WTC11 (cell line): Measurements from ENCODE around the gene FMNL2. TPM values are rescaled to one million over a fixed set of nuclear protein-coding genes. Genes with fewer than 3 reads are reported as not detected.

ENCODE experiments used
- ATAC-seq: fragments of 200-7000 bp; cut with Tn5 transposase; 2 replicates; pipeline ENCODE4 v1.10.0; 2021; ENCODE audit warnings: mild to moderate bottlenecking, moderate library complexity
- CTCF ChIA-PET: fragments of 300-600 bp; sonication (Branson Sonifier 250); formaldehyde crosslinking; loops from one replicate; lab custom pipeline; 2021; ENCODE audit warnings: antibody characterized with exemption; lab: Charles Lee
- POLR2A ChIA-PET: fragments of 350-600 bp; sonication (Branson Sonifier 250); formaldehyde crosslinking; loops from one replicate; lab custom pipeline; 2021; ENCODE audit warnings: antibody characterized with exemption; lab: Charles Lee
- DNase-seq: peaks from one replicate; pipeline ENCODE4 v3.0.0; 2021; ENCODE audit warnings: low spot score
- H3K27ac Mint-ChIP-seq: 2 replicates; pipeline ENCODE4 v1.8.0; 2021; ENCODE audit warnings: mixed read lengths
- H3K27me3 Mint-ChIP-seq: 2 replicates; pipeline ENCODE4 v1.8.0; 2021; ENCODE audit warnings: low read depth, mild to moderate bottlenecking, moderate library complexity, mixed read lengths
- H3K36me3 Mint-ChIP-seq: 2 replicates; pipeline ENCODE4 v1.8.0; 2021; ENCODE audit warnings: mixed read lengths
- H3K4me1 Mint-ChIP-seq: 2 replicates; pipeline ENCODE4 v1.8.0; 2022; ENCODE audit warnings: mixed read lengths
- H3K4me3 Mint-ChIP-seq: 2 replicates; pipeline ENCODE4 v1.8.0; 2021; ENCODE audit warnings: mild to moderate bottlenecking, moderate library complexity, mixed read lengths
- H3K9me3 Mint-ChIP-seq: 2 replicates; pipeline ENCODE4 v1.8.0; 2021; ENCODE audit warnings: mixed read lengths
- EMX1 ChIP-seq: fragments of 250-450 bp; sonication (Bioruptor Pico); IDR thresholded peaks from 2 replicates; pipeline ENCODE4 v1.8.0; 2021; ENCODE audit warnings: mild to moderate bottlenecking
- ETV6 ChIP-seq: sonication (generic); formaldehyde crosslinking; IDR thresholded peaks from 2 replicates; pipeline ENCODE4 v1.8.1; 2022; ENCODE audit warnings: mild to moderate bottlenecking, missing genetic modification reagents
- FOXJ3 ChIP-seq: sonication (generic); formaldehyde crosslinking; IDR thresholded peaks from 2 replicates; pipeline ENCODE4 v1.9.0; 2021; ENCODE audit warnings: missing genetic modification reagents, mild to moderate bottlenecking, borderline replicate concordance
- FOXK1 ChIP-seq: sonication (generic); formaldehyde crosslinking; IDR thresholded peaks from 2 replicates; pipeline ENCODE4 v1.8.0; 2022; ENCODE audit warnings: mild to moderate bottlenecking, moderate library complexity, missing genetic modification reagents
- FOXP1 ChIP-seq: sonication (generic); formaldehyde crosslinking; IDR thresholded peaks from 2 replicates; pipeline ENCODE4 v1.8.0; 2022; ENCODE audit warnings: missing genetic modification reagents, mild to moderate bottlenecking, moderate library complexity, borderline replicate concordance
- GTF2I ChIP-seq: fragments of 250-450 bp; sonication (Bioruptor Pico); conservative IDR thresholded peaks from 2 replicates; pipeline ENCODE4 v1.4.0; 2021; ENCODE audit warnings: mild to moderate bottlenecking
- JUN ChIP-seq: sonication (generic); formaldehyde crosslinking; IDR thresholded peaks from 2 replicates; pipeline ENCODE4 v1.8.0; 2023; ENCODE audit warnings: mild to moderate bottlenecking, missing genetic modification reagents
- NR1H2 ChIP-seq: sonication (generic); formaldehyde crosslinking; IDR thresholded peaks from 2 replicates; pipeline ENCODE4 v1.9.0; 2021; ENCODE audit warnings: mild to moderate bottlenecking, moderate library complexity, missing genetic modification reagents
- NR2C2 ChIP-seq: sonication (generic); formaldehyde crosslinking; IDR thresholded peaks from 2 replicates; pipeline ENCODE4 v1.8.0; 2022; ENCODE audit warnings: mild to moderate bottlenecking, missing genetic modification reagents
- PRRX2 ChIP-seq: fragments of 250-450 bp; sonication (Bioruptor Pico); IDR thresholded peaks from 2 replicates; pipeline ENCODE4 v1.8.0; 2021; ENCODE audit warnings: mild to moderate bottlenecking
- RORB ChIP-seq: fragments of 250-450 bp; sonication (Bioruptor Pico); IDR thresholded peaks from 2 replicates; pipeline ENCODE4 v1.9.0; 2021; ENCODE audit warnings: mild to moderate bottlenecking
- SP1 ChIP-seq: sonication (generic); formaldehyde crosslinking; conservative IDR thresholded peaks from 2 replicates; pipeline ENCODE4 v1.8.1; 2022; ENCODE audit warnings: missing genetic modification reagents
- TEAD1 ChIP-seq: sonication (generic); formaldehyde crosslinking; IDR thresholded peaks from 2 replicates; pipeline ENCODE4 v1.8.0; 2022; ENCODE audit warnings: mild to moderate bottlenecking, missing genetic modification reagents
- TP53 ChIP-seq: sonication (generic); formaldehyde crosslinking; IDR thresholded peaks from 2 replicates; pipeline ENCODE4 v1.8.1; 2023; ENCODE audit warnings: mild to moderate bottlenecking, missing genetic modification reagents
- ZNF138 ChIP-seq: sonication (generic); formaldehyde crosslinking; conservative IDR thresholded peaks from 2 replicates; pipeline ENCODE4 v1.8.1; 2022; ENCODE audit warnings: mild to moderate bottlenecking, moderate library complexity, missing genetic modification reagents
- ZNF317 ChIP-seq: sonication (generic); formaldehyde crosslinking; IDR thresholded peaks from 2 replicates; pipeline ENCODE4 v1.8.1; 2023; ENCODE audit warnings: low read depth, mild to moderate bottlenecking, moderate library complexity, missing genetic modification reagents, borderline replicate concordance
- total RNA-seq: library from RNA; stranded (reverse); gene quantifications from 3 replicates; pipeline ENCODE4 v1.2.3, GENCODE V29; 2021
- TF ChIP-seq, protein P1 (sequence below): sonication (generic); formaldehyde crosslinking; IDR thresholded peaks from 2 replicates; pipeline ENCODE4 v1.8.1; 2023; ENCODE audit warnings: mild to moderate bottlenecking, missing genetic modification reagents, borderline replicate concordance
- TF ChIP-seq, protein P2 (sequence below): sonication (generic); formaldehyde crosslinking; IDR thresholded peaks from 2 replicates; pipeline ENCODE4 v1.8.0; 2023; ENCODE audit warnings: missing genetic modification reagents
- TF ChIP-seq, protein P3 (sequence below): sonication (generic); formaldehyde crosslinking; IDR thresholded peaks from 2 replicates; pipeline ENCODE4 v1.8.1; 2023; ENCODE audit warnings: mild to moderate bottlenecking, missing genetic modification reagents, moderate library complexity
- TF ChIP-seq, protein P4 (sequence below): sonication (generic); formaldehyde crosslinking; IDR thresholded peaks from 2 replicates; pipeline ENCODE4 v1.8.1; 2022; ENCODE audit warnings: low read depth, missing genetic modification reagents, borderline replicate concordance
- TF ChIP-seq, protein P5 (sequence below): sonication (generic); formaldehyde crosslinking; IDR thresholded peaks from 2 replicates; pipeline ENCODE4 v1.8.0; 2023; ENCODE audit warnings: mild to moderate bottlenecking, missing genetic modification reagents
- TF ChIP-seq, protein P6 (sequence below): sonication (generic); formaldehyde crosslinking; IDR thresholded peaks from 2 replicates; pipeline ENCODE4 v1.8.0; 2022; ENCODE audit warnings: mild to moderate bottlenecking, missing genetic modification reagents

The FMNL2 gene
- total RNA-seq, 1 experiment from 2014 or later, result 43.0 TPM

DNA sequence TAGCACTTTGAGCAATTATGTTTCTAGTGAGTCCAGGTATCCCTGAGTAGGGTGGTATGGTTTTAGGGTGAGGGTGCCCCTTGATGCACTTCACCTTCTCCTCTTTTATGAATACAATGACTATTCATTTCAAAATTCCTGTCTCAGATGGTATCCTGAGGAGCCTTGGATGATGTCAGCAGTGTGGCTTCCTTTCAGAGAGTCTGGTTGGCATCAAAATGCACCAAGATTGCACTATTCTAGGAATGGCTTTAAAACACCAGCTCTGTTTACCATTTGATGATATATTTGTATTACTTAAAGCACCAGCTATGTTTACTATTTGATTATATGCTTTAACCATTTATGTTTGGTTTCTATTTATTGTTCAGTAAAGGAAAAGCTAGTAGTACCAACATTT lies 141.0 kb downstream of the FMNL2 start (continued):
- TF ChIP-seq, protein P1, sequence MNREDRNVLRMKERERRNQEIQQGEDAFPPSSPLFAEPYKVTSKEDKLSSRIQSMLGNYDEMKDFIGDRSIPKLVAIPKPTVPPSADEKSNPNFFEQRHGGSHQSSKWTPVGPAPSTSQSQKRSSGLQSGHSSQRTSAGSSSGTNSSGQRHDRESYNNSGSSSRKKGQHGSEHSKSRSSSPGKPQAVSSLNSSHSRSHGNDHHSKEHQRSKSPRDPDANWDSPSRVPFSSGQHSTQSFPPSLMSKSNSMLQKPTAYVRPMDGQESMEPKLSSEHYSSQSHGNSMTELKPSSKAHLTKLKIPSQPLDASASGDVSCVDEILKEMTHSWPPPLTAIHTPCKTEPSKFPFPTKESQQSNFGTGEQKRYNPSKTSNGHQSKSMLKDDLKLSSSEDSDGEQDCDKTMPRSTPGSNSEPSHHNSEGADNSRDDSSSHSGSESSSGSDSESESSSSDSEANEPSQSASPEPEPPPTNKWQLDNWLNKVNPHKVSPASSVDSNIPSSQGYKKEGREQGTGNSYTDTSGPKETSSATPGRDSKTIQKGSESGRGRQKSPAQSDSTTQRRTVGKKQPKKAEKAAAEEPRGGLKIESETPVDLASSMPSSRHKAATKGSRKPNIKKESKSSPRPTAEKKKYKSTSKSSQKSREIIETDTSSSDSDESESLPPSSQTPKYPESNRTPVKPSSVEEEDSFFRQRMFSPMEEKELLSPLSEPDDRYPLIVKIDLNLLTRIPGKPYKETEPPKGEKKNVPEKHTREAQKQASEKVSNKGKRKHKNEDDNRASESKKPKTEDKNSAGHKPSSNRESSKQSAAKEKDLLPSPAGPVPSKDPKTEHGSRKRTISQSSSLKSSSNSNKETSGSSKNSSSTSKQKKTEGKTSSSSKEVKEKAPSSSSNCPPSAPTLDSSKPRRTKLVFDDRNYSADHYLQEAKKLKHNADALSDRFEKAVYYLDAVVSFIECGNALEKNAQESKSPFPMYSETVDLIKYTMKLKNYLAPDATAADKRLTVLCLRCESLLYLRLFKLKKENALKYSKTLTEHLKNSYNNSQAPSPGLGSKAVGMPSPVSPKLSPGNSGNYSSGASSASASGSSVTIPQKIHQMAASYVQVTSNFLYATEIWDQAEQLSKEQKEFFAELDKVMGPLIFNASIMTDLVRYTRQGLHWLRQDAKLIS (CRISPR knock-in tag), result no peak
- TF ChIP-seq FOXK1 (CRISPR knock-in tag) (no peak), PRRX2 (no peak), GTF2I (CRISPR knock-in tag) (no peak)
- TF ChIP-seq, protein P2, sequence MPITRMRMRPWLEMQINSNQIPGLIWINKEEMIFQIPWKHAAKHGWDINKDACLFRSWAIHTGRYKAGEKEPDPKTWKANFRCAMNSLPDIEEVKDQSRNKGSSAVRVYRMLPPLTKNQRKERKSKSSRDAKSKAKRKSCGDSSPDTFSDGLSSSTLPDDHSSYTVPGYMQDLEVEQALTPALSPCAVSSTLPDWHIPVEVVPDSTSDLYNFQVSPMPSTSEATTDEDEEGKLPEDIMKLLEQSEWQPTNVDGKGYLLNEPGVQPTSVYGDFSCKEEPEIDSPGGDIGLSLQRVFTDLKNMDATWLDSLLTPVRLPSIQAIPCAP (CRISPR knock-in tag), result no peak
- TF ChIP-seq, all 79 proteins: peak for 0

DNA sequence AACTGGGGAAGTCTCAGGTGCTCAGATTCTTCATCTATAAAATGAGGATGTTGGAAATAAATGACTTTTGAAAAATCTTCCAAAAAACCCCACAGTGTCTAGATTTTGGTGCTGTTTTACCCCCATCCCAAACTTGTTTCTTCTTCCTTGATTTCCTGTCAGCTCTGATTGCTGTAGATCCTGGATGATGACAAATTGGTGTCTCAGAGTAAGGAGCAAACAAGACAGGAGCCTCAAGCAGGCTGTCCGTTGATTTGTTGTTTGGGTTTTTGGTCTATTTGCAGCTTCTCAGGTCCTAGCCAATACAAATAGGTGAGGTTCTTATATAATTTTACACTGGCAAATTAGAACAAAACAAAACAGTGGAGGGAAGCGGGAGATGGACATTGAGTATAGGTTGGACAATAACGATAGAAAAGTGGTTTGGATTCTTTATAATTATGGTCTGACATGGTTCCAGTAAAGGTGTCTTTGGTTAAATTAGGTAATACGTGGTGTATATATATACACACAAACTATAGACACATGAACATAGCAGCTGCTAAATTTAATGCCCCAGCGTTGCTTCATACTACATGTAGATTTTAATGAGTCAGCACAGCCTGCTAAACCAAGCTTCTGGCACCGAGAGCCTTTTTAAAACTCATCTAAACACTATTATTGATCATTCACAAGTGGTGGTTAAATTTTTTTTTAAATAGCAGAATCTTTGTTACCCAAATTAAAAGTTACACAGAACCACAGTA lies 142.5 kb downstream of the FMNL2 start:
- no peak overlapping the region for H3K4me3 Mint-ChIP-seq
- ATAC-seq, result no peak
- peaks cover 21% of the 10 kb centered on the region for H3K4me1 Mint-ChIP-seq
- no peaks in the 10 kb centered on the region for H3K27me3 Mint-ChIP-seq
- no peak for DNase-seq
- POLR2A ChIA-PET, result no interaction called here
- peak overlapping the region; percentile 76; the same call in 1 of the 2 replicates for H3K27ac Mint-ChIP-seq
- no peaks in the 10 kb centered on the region for H3K36me3 Mint-ChIP-seq
- TF ChIP-seq SP1, result no peak
- no peak for TF ChIP-seq TP53 (CRISPR knock-in tag)
- TF ChIP-seq, protein P3, sequence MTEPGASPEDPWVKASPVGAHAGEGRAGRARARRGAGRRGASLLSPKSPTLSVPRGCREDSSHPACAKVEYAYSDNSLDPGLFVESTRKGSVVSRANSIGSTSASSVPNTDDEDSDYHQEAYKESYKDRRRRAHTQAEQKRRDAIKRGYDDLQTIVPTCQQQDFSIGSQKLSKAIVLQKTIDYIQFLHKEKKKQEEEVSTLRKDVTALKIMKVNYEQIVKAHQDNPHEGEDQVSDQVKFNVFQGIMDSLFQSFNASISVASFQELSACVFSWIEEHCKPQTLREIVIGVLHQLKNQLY (CRISPR knock-in tag), result no peak
- no peak for TF ChIP-seq ZNF138 (CRISPR knock-in tag)
- TF ChIP-seq ZNF317 (CRISPR knock-in tag), result no peak
- no peak for TF ChIP-seq FOXJ3
- no peak for TF ChIP-seq RORB (CRISPR knock-in tag)
- no peak for TF ChIP-seq TEAD1 (CRISPR knock-in tag)
- TF ChIP-seq, protein P4, sequence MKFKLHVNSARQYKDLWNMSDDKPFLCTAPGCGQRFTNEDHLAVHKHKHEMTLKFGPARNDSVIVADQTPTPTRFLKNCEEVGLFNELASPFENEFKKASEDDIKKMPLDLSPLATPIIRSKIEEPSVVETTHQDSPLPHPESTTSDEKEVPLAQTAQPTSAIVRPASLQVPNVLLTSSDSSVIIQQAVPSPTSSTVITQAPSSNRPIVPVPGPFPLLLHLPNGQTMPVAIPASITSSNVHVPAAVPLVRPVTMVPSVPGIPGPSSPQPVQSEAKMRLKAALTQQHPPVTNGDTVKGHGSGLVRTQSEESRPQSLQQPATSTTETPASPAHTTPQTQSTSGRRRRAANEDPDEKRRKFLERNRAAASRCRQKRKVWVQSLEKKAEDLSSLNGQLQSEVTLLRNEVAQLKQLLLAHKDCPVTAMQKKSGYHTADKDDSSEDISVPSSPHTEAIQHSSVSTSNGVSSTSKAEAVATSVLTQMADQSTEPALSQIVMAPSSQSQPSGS, result no peak
- no peak for TF ChIP-seq NR1H2 (CRISPR knock-in tag)
- TF ChIP-seq FOXP1 (CRISPR knock-in tag), result no peak
- TF ChIP-seq, protein P5, sequence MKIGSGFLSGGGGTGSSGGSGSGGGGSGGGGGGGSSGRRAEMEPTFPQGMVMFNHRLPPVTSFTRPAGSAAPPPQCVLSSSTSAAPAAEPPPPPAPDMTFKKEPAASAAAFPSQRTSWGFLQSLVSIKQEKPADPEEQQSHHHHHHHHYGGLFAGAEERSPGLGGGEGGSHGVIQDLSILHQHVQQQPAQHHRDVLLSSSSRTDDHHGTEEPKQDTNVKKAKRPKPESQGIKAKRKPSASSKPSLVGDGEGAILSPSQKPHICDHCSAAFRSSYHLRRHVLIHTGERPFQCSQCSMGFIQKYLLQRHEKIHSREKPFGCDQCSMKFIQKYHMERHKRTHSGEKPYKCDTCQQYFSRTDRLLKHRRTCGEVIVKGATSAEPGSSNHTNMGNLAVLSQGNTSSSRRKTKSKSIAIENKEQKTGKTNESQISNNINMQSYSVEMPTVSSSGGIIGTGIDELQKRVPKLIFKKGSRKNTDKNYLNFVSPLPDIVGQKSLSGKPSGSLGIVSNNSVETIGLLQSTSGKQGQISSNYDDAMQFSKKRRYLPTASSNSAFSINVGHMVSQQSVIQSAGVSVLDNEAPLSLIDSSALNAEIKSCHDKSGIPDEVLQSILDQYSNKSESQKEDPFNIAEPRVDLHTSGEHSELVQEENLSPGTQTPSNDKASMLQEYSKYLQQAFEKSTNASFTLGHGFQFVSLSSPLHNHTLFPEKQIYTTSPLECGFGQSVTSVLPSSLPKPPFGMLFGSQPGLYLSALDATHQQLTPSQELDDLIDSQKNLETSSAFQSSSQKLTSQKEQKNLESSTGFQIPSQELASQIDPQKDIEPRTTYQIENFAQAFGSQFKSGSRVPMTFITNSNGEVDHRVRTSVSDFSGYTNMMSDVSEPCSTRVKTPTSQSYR (CRISPR knock-in tag), result no peak
- no peak for TF ChIP-seq JUN (CRISPR knock-in tag)
- TF ChIP-seq, protein P6, sequence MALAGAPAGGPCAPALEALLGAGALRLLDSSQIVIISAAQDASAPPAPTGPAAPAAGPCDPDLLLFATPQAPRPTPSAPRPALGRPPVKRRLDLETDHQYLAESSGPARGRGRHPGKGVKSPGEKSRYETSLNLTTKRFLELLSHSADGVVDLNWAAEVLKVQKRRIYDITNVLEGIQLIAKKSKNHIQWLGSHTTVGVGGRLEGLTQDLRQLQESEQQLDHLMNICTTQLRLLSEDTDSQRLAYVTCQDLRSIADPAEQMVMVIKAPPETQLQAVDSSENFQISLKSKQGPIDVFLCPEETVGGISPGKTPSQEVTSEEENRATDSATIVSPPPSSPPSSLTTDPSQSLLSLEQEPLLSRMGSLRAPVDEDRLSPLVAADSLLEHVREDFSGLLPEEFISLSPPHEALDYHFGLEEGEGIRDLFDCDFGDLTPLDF (CRISPR knock-in tag), result no peak
- no peak for TF ChIP-seq ETV6
- TF ChIP-seq NR2C2 (CRISPR knock-in tag), result no peak
- TF ChIP-seq EMX1 (CRISPR knock-in tag), result no peak
- CTCF ChIA-PET, result interaction anchor here (0.9 kb wide), 1 partner anchor 77 kb away, joined by 3 read pairs; no protein-coding TSS in a partner anchor
- H3K9me3 Mint-ChIP-seq, result no peaks in the 10 kb centered on the region
